Mesodermal cell (in vitro differentiated cells): ENCODE data around the gene SH3GL3.

Source experiments
- H3K27ac ChIP-seq: 2 replicates; pipeline ENCODE4 v1.7.0; 2013; ENCODE audit warnings: mild to moderate bottlenecking, low read depth, low read length, moderate library complexity; ENCODE audit not compliant: severe bottlenecking
- H3K36me3 ChIP-seq: 2 replicates; pipeline ENCODE4 v1.7.1; 2013; ENCODE audit warnings: mild to moderate bottlenecking, low read length, moderate library complexity; ENCODE audit not compliant: control insufficient read depth, insufficient read depth
- H3K4me1 ChIP-seq: one replicate; pipeline ENCODE4 v1.7.1; 2013; ENCODE audit warnings: mild to moderate bottlenecking, low read length; ENCODE audit not compliant: insufficient read depth, control insufficient read depth, poor library complexity, severe bottlenecking
- H3K4me3 ChIP-seq: 2 replicates; pipeline ENCODE4 v1.7.0; 2013; ENCODE audit warnings: low read length, control low read depth, mild to moderate bottlenecking; ENCODE audit not compliant: insufficient read depth, poor library complexity, severe bottlenecking; ENCODE audit errors: extremely low read depth
- H3K9me3 ChIP-seq: 2 replicates; pipeline ENCODE4 v1.7.1; 2013; ENCODE audit warnings: mild to moderate bottlenecking, low read length, moderate library complexity; ENCODE audit not compliant: control insufficient read depth
- WGBS, 2 experiments: methylation state at CpG; one replicate each; pipeline ENCODE4 v1.1.5; 2013; ENCODE audit warnings: missing lambda C conversion rate in 2 of 2; ENCODE audit not compliant: insufficient coverage in 2 of 2; 5-methylcytosine and 5-hydroxymethylcytosine counted together

SH3GL3 gene

GRCh38 chr15:83503595-83504364 lies 56.6 kb downstream of the SH3GL3 start:
- Histone ChIP-seq H3K27ac (no peak overlapping the region), H3K4me1 (no peaks in the 10 kb centered on the region), H3K4me3 (no peak overlapping the region), H3K9me3 (no peaks in the 10 kb centered on the region), H3K36me3 (no peaks in the 10 kb centered on the region)
- no CpG with 5 or more reads among the region's 4 CpGs for WGBS, 2 experiments

- 80 to 100% methylated on average over 2 of the region's 4 CpGs for WGBS, 2 experiments
- no peak overlapping the region for H3K27ac ChIP-seq
- H3K4me3 ChIP-seq = no peak overlapping the region
- no peaks in the 10 kb centered on the region for H3K9me3 ChIP-seq
- no peaks in the 10 kb centered on the region for H3K4me1 ChIP-seq
- no peaks in the 10 kb centered on the region for H3K36me3 ChIP-seq
These were observed 57.2 kb downstream of the SH3GL3 start for GRCh38 chr15:83504365-83504764.

GRCh38 chr15:83510001-83510400 lies 62.9 kb downstream of the SH3GL3 start:
- Histone ChIP-seq H3K4me1 (no peaks in the 10 kb centered on the region), H3K9me3 (no peaks in the 10 kb centered on the region), H3K4me3 (no peak overlapping the region), H3K27ac (no peak overlapping the region), H3K36me3 (no peaks in the 10 kb centered on the region)
- WGBS, 2 experiments = 80% methylated on average over 3 of the region's 4 CpGs; no CpG with 5 or more reads in 1 of the 2 experiments

GRCh38 chr15:83512459-83512858 lies 65.3 kb downstream of the SH3GL3 start:
- Histone ChIP-seq H3K9me3 (no peaks in the 10 kb centered on the region), H3K4me1 (no peaks in the 10 kb centered on the region), H3K36me3 (no peaks in the 10 kb centered on the region), H3K4me3 (no peak overlapping the region), H3K27ac (no peak overlapping the region)
- 56% methylated on average over 6 to 8 of the region's 8 CpGs for WGBS, 2 experiments

- Histone ChIP-seq H3K4me1 (no peaks in the 10 kb centered on the region), H3K9me3 (no peaks in the 10 kb centered on the region), H3K27ac (no peak overlapping the region), H3K36me3 (no peaks in the 10 kb centered on the region), H3K4me3 (no peak overlapping the region)
- 90 to 93% methylated on average over 3 to 4 of the region's 4 CpGs for WGBS, 2 experiments
These were observed 67.4 kb downstream of the SH3GL3 start for GRCh38 chr15:83514584-83514983.

- WGBS, 2 experiments = 75 to 78% methylated on average over 4 of the region's 4 CpGs
- no peaks in the 10 kb centered on the region for H3K4me1 ChIP-seq
These were observed 68.0 kb downstream of the SH3GL3 start for GRCh38 chr15:83515164-83515563.

GRCh38 chr15:83516935-83517334 lies 69.8 kb downstream of the SH3GL3 start:
- no peaks in the 10 kb centered on the region for H3K4me1 ChIP-seq
- H3K27ac ChIP-seq = no peak overlapping the region
- no peak overlapping the region for H3K4me3 ChIP-seq
- no peaks in the 10 kb centered on the region for H3K36me3 ChIP-seq
- H3K9me3 ChIP-seq = no peaks in the 10 kb centered on the region
- 80 to 100% methylated on average over 1 of the region's 2 CpGs for WGBS, 2 experiments

More at GRCh38 chr15:83515164-83515563, 68.0 kb downstream of the SH3GL3 start:
- no peaks in the 10 kb centered on the region for H3K36me3 ChIP-seq
- no peak overlapping the region for H3K4me3 ChIP-seq
- H3K9me3 ChIP-seq = no peaks in the 10 kb centered on the region
- H3K27ac ChIP-seq = no peak overlapping the region

- Histone ChIP-seq H3K4me1 (no peaks in the 10 kb centered on the region), H3K9me3 (peaks cover 5% of the 10 kb centered on the region), H3K27ac (no peak overlapping the region), H3K36me3 (no peaks in the 10 kb centered on the region), H3K4me3 (no peak overlapping the region)
- no CpG with 5 or more reads among the region's 2 CpGs for WGBS, 2 experiments
These were observed 79.2 kb downstream of the SH3GL3 start for GRCh38 chr15:83526319-83526718.

GRCh38 chr15:83533410-83533962 lies 86.3 kb downstream of the SH3GL3 start:
- Histone ChIP-seq H3K27ac (no peak overlapping the region), H3K4me1 (no peaks in the 10 kb centered on the region), H3K4me3 (no peak overlapping the region), H3K9me3 (no peaks in the 10 kb centered on the region), H3K36me3 (no peaks in the 10 kb centered on the region)
- 20 to 74% methylated on average over 1 to 3 of the region's 4 CpGs for WGBS, 2 experiments

GRCh38 chr15:83537606-83538005 lies 90.5 kb downstream of the SH3GL3 start:
- Histone ChIP-seq H3K4me3 (no peak overlapping the region), H3K4me1 (no peaks in the 10 kb centered on the region), H3K27ac (no peak overlapping the region), H3K9me3 (no peaks in the 10 kb centered on the region), H3K36me3 (no peaks in the 10 kb centered on the region)
- WGBS, 2 experiments = 100% methylated on average over 1 of the region's 2 CpGs; no CpG with 5 or more reads in 1 of the 2 experiments

GRCh38 chr15:83538682-83539081 lies 91.5 kb downstream of the SH3GL3 start:
- H3K36me3 ChIP-seq = no peaks in the 10 kb centered on the region
- no peak overlapping the region for H3K27ac ChIP-seq
- H3K9me3 ChIP-seq = peaks cover 9% of the 10 kb centered on the region
- no peaks in the 10 kb centered on the region for H3K4me1 ChIP-seq
- H3K4me3 ChIP-seq = no peak overlapping the region
